ENCODE measurements around the gene SLC38A8.

Gene SLC38A8

DNA sequence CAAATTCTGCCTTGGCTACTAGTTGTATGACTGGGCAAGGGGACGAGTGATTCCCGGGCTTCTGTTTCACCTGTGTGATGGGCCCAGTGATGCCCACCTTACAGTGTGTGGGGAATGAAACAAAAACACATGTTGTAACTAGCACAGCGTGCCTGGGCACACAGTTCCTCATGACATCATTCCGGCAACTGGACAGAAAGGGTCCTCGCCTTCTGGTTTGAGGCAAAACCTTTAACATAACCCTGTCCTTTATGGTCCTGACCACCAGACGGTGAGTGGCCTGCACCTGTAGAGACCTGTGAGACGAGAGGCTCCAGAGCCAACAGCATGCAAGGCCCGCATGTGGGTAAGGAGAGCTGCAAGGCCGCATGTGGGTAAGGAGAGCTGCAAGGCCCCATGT, 7.7 kb upstream of the SLC38A8 start:
- no peak for FAIRE-seq
- no peak for DNase-seq (ENCODE audit: insufficient read length, low spot score)

DNA sequence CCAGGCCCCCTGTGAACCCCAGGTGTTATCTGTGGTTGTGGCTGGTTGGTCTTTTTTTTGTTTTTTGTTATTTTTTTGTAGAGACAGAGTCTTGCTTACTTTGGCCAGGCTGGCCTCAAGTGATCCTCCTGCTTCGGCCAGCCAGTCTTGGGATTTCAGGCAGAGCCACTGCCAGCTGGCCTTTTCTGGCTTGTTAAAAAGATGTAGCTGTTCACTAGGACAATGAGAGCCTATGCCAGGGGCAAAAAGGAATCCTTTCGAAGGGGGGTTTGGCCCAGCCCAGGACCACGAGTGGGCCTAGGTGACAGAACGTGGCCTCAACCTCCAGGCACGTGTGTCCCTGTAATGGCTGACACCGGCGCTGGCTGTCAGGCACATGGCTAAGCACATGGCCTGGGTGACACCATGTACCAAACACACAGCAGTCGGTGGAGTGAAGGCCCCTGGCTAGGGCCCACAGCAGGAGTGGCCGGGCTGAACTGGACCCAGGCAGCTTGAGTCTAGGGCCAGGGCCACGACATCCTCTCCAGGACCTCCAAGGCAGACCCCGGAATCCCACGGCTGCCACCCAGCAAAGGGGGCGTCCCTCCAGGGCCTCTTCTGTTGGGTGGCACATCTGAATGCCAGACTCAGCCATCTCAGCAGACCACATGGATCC, 6.9 kb upstream of the SLC38A8 start:
- FAIRE-seq = no peak
- no peak for DNase-seq (ENCODE audit: insufficient read length, low spot score)

DNA sequence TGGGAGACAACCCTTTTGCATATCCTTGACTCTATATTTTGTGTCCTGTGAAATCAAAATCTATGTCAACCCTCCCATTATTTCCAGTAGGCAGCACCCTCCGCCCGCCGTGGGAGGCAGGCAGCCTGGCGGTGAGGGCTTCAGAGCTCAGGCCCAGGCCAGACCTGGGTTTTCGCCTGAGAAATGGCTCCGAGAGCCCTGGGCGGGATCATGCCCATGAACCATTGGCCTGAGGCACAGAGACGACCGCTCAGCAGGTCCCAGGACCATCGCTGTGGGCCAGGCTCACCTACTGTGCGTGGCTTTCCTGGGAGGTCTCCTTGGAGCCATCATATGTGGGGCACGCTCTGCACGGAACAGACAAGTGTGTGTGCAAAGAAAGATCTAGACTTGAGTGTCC, 6.3 kb upstream of the SLC38A8 start:
- no peak for DNase-seq (ENCODE audit: insufficient read length, low spot score)
- no peak for FAIRE-seq

DNA sequence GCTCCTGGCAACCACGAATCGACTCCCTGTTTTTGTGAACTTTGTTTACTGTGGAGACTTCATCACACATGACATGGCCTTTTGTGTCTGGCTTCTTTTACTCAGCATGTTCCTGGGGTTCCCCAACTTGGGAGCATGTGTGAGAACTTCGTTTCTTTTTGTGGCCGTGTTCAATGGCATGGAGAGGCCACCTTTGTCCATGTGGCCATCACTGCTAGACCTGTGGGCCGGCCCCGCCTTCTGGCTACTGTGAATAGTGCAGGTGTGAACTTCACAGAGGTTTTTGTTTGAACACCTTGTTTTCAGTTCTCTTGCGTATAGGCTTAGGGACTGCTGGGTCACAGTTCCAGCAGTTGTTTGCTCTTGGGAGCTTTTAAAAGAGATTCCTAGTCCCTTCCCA, 5.7 kb upstream of the SLC38A8 start:
- FAIRE-seq (no peak), DNase-seq (ENCODE audit: insufficient read length, low spot score) (no peak)

DNA sequence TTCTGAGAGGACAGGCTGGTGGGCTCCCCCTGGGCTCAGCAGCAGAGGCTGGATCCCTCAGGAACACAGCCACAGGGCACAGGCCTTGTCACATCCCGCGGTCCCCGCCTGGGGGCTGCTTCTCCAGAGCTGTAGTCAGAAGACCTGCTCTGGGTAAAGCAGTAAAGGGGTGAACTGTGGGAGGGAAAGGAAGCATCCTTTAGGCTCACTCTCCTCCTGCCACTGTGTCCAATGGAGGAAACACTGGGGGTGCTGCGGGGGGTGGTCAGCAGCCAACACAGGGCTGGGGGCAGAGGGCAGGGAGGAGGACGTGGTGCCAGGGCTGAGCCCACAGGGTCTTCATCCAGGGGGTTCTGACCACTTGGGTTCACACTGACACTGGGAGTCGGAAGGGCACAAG, 5.0 kb upstream of the SLC38A8 start:
- no peak for FAIRE-seq

DNA sequence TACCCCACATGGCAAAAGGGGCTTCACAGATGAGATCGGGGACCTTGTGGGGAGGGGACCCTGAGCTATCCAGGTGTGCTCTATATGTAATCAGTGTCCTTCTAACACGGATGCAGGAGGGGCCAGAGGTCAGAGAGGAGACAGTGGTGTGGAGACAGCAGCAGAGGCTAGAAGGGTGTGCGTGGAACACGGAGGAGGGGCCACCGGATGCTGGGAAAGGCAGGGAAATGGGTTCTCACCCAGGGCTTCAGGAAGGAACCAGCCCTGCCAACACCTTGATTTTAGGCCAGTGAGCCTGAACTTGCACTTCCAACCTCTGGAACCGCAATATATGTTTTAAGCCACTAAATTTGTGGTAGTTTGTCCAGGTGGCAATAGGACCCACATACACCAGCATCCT, 4.6 kb upstream of the SLC38A8 start:
- DNase-seq (ENCODE audit: insufficient read length, low spot score) = no peak
- FAIRE-seq = no peak

More for the DNA sequence above, 5.0 kb upstream of the SLC38A8 start:
- no peak for DNase-seq (ENCODE audit: insufficient read length, low spot score)

DNA sequence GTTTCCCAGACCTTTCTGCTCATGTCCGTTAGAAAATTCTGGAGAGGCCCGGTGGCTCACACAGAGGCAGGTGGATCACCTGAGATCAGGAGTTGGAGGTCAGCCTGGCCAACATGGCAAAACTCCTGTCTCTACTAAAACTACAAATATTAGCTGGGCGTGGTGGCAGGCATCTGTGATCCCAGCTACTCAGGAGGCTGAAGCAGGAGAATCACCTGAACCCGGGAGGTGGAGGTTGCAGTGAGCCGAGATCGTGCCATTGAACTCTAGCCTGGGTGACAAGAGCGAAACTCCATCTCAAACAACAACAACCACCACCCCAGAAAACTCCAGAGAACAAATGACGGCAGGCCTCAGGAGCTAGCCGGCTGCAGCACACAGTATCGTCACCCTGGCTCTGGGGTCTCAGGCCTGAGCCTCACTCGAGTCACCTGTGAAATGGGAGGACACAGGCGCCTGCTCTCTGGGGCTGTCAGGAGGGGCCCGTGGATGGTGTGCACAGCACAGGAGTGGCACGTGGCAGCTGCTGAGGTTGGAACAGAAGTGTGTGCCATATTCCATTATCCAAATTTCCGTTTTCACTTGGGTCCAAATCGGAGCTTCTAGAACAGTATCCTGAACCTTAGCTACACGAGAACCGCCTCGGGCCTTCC, 3.3 kb upstream of the SLC38A8 start:
- no peak for FAIRE-seq
- DNase-seq (ENCODE audit: insufficient read length, low spot score) = no peak

DNA sequence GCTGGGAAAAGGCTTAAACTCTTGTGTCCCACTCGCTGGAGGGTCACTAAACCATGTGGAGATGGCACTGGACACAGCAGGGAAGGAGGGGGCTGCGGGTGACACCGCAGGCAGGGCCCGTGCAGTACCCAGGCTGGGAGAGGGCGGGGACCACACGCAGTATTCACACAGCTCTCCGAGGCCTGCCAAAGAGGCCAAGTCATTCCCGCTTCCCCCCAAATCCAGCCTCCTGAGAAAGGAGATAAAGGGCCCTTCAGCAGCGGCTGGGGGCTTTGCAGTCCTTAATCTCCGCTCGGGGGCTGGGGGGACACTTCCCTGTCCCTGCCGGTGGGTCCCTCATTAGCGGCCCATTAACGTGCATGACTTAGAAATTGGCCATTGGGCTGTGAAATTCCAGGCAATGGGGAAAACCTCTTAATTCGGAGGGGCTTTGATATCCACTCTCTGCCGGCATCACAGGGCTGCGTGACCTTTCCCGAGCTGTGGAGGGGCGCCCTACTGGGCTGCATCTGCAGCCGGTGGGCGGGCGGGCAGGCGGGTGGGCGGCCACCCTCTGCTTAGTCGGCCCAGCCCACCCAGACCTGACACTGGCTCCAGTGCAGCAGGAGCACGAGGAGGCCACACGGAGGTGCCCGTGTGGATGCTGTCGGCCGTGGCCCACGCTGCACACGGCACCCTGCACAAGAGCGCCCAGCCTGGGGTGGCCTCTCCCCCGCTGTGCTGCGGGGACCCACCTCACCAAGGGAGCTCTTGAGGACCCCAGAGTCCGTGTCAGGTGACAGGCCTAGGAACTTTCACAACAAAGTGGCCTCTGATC, 2.6 kb upstream of the SLC38A8 start:
- FAIRE-seq (no peak), DNase-seq (ENCODE audit: insufficient read length, low spot score) (no peak)

DNA sequence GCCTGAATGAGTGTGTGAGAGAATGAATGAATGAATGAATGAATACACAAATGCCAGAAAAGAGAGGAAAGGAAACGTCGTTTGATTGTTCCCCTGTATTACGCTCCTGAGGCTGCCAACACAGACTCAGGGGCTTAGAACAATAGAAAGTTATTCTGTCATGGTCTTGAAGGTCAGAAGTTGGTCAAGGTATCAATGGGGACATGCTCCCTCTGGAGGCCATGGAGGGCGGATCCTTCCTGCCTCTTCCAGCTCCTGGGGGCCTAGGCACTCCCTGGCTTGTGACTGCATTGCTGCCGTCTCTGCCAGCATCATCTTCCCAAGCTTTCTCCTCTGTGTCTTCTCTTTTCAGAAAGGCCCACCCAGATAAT, 1.5 kb upstream of the SLC38A8 start:
- peak; percentile 42 for DNase-seq (ENCODE audit: insufficient read length, low spot score)
- no peak for FAIRE-seq

DNA sequence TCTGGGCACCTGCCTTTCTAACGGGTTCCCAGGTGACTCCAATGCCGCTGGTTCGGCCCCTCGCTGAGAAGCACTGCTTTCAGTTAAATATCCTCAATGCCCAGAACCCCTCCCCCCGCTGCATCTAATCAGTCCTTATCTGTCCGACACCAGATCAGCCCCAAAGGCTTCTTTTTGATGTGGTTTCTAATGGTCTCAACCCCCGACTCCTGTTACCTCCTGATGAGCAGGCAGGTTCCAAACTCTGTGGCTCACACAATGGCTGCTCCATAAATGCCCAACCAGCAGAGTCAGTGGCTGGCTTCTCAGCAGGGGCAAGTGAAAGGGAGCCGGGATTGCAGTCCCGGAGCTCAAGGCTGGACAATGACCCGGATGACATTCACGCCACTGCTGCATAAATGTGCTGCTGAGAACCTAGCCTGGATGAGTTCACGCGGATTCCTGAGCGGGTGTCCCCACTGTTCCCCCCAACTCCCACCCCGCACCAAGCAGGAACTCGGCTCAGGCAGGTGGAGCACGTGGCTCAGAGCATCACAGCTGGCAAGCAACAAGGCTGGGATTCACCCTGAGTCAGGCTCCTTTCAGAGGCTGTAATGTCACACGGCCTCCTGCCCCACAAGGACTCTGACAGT, 1.0 kb upstream of the SLC38A8 start:
- FAIRE-seq (peak; percentile 63), DNase-seq (ENCODE audit: insufficient read length, low spot score) (no peak)

DNA sequence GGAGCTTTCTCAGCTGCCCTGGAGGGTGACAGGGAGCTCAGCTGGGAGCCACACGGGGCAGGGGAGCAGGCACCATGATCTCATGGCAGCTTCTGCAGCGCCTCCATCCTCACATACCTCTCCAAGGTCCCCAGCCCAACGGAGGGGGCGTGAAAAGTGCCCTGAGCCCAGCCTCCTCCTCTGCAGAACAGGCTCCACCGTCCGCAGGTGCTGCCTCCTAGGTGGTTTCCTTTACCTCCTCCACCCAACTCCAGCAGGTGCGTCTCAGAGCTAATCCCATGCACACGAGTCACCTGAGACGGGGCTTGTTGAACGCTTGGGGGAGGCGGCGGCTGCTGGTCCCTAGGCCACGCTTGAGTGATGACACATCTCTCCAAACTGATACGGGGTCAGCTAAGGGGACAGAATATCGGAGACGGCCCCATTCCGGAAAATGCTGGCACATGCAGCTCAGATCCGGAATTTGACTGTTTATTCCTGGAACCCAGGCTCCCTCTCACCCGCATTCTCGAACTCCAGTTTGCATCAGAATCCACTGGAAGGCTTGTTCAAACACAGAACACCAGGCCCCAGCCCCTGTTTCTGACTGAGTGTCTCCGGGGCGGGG, 387 bp upstream of the SLC38A8 start:
- FAIRE-seq = no peak
- DNase-seq (ENCODE audit: insufficient read length, low spot score) = no peak

DNA sequence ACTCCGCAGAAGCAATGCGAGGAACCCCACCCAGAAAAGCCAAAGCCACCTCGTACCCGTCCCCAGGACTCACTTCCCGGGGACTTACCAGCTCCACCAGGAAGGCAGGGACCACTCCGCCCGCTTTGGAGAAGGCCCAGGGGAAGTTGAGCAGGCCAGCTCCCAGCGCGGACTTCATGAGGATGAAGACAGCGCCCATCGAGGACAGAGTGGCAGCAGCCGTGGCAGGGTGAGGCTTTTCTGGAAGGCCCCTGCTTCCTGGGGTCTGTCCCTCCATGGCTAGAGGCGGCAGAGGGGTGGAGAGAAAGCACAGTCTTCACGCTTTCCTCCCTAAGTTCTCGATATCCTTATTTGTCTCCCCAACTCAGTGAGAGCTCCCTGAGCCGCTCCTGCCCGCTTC, 714 bp downstream of the SLC38A8 start:
- no peak for FAIRE-seq
- DNase-seq (ENCODE audit: insufficient read length, low spot score) = no peak

DNA sequence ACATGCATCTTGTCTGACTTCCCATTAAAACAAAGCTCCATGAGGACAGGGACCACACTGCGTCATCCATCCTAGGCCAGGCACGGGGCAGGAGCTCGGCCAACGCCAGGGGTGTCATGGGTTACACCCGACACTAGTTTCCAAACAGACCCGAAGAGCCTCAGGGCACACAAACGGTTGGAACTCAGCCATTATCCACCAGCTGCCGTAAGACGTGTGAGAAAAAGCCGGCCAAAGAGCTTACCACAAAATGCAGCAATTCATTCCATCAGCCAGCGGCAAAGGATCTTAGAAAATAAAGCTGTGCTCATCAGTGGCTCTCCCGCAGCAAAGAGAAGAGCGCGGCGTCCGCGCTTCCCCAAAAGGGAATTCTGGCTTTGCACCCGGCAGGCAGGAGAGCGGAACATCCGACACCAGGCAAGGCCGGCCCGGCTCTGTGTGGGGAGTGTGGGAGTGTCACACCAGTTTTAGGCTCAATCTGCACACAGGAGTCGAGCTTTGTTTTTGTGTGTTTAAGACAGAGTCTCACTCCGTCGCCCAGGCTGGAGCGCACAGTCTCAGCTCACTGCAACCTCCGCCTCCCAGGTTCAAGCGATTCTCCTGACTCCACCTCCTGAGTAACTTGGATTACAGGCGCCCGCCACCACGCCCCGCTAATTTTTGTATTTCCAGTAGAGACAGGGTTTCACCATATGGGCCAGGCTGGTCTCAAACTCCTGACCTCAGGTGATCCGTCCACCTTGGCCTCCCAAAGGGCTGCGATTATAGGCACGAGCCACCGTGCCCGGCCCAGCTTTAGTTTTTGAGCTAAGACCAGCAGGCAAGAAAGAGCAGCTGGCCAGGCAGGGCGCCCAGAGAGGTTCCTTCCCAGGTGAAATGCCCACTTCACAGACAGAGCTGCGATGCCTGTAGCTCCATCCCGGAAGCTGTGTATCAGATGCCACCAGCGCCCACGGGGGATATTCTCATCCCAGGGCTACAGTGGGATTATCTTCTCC, 1.5 kb downstream of the SLC38A8 start:
- FAIRE-seq (no peak), DNase-seq (ENCODE audit: insufficient read length, low spot score) (no peak)

DNA sequence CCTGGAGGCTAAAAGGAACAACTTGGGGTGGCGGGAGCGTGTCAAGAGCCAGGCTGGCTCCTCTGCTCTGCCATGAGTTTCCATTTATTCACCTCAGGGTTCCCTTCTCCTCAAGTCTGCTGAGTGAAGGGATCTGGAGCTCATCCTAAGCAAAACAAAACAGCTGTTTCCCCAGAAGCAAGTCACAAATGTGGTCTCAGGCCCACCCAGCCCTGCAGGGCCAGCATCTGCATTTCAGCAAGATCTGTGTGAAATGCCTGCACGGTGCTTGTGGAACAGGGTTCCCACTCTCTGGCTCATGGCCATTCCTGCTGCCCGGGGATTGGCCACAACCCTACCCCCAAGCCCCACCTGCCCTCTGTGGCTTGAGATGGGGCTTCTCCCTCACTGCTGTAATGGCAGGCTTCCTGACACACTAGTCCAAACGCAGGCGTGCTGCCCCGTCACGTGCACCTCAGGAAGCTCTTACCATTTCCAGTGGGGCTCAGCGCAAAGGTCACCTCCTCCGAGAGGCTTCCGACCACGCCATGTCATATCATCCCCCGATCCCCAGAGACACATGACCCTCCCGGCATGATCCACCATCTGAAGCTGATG, 2.3 kb downstream of the SLC38A8 start:
- no peak for FAIRE-seq
- no peak for DNase-seq (ENCODE audit: insufficient read length, low spot score)

DNA sequence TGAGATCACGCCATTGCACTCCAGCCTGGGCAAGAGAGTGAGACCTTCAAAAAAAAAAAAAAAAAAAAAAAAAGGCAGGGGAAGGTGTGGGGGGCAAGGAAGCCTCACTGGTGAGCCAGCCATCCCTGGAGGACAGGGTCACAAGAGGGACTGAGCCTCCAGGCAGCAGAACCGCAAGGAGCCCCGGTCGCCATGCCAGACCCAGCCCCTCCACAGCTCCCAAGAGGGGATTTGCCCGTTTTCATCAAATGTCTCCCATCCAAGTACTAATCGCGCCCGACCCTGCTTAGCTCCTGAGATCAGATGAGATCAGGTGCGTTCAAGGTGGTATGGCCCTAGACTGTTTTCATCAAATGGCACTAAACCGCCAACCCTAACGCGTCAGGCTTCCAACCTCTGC, 2.9 kb downstream of the SLC38A8 start:
- FAIRE-seq (no peak), DNase-seq (ENCODE audit: insufficient read length, low spot score) (no peak)

DNA sequence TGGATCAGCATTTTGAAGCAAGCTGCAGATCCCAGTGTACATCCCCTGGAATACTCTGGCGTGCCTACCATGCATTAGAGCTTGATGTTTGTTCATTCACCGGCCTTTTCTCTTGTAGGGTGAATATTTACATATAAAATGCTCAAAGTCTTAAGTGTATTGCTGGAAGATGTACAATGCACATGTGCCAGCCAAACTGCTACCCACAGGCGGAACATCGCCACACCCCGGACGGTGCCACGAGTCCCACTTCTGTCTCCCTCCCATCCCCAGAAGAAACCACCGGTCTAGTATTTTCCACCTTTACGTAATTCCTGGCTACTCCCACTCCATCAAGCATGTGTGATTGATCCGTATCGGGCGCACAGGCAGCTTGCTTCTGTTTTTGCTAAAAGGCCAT, 4.1 kb downstream of the SLC38A8 start:
- DNase-seq (ENCODE audit: insufficient read length, low spot score) = no peak
- no peak for FAIRE-seq

DNA sequence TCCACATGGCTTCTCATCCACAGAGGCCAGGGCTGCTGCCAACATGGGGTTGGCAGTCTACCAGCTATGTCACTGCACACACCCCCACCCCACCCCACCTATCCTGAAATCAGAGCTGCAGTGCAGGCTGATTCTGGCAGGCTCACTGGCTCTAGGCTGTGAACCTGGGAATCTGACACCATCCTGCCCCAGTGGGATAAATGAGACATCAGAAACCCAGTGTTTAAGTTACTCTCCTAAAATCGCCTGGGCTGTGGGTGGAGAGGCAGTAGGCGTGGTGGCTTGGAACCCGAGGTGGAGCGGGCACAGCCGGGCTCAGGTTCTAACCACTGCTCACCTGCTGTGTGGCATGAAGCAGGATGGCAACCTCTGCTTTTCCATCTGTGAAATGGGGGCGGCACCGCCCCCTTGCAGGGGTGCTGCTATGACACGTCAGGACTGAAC, 5.6 kb downstream of the SLC38A8 start:
- DNase-seq (ENCODE audit: insufficient read length, low spot score) (no peak), FAIRE-seq (no peak)

DNA sequence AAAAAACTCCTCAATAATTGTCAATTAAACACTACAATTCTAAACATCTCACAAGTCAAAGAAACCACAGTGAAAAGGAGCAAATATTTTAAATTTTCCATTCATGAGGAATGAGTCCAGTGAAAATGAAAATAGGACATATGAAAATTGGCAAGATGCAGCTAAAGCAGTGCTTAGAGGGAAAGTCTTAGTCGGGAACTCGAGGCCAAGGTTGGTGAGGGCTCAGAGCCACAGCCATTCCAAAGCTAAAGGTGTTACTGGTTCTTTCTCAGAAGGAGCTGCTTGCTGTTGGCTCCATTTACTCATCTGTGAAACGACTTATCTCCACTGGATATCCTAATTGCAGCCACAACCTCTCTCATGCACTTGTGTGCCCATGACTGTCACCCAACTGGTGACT, 6.5 kb downstream of the SLC38A8 start:
- DNase-seq (ENCODE audit: insufficient read length, low spot score) = no peak
- FAIRE-seq = no peak

DNA sequence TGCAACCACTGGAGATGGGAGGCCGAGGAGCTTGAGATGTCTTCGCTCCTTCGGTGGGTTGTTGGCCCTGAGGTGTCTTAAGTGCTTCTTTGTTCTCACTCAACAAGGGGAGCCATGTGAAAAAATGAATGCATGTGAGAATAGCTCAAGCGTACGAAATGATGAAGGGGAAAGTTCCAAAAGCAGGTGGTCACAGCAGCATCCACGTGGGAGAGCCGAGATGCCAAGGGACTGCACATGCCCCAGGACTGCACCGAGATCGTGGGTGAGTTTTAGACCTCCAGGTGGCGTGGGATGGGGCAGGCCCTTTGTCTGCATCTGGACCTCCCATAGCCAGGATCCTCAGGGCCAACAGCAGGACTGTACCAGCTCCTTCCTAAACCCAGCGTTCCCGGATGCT, 8.1 kb downstream of the SLC38A8 start:
- DNase-seq (ENCODE audit: insufficient read length, low spot score) (no peak), FAIRE-seq (no peak)

Measured in HTR-8/SVneo (cell line).